Measurements from ENCODE around the gene SIAH1. TPM values are rescaled to one million over a fixed set of nuclear protein-coding genes. Genes with fewer than 3 reads are reported as not detected.

Gene SIAH1
- total and polyA plus RNA-seq, 2 donors from 2014 or later, result 12.7 to 26.8 TPM

- DNase-seq, result no peak
- Histone ChIP-seq H3K27me3 (ENCODE audit: control insufficient read depth, insufficient read depth, low read length) (no peaks in the 10 kb centered on the region), H3K4me3 (ENCODE audit: low read length in 3 of 3) (no peak overlapping the region), H3K9ac (ENCODE audit: low read length in 3 of 3) (no peak overlapping the region), H3K27ac (ENCODE audit: low read depth in 2 of 2, low read length in 2 of 2) (peak overlapping the region in 1 of 2 donors; percentile 34), H3K4me1 (ENCODE audit: control insufficient read depth in 2 of 3, insufficient read depth in 2 of 3, low read depth in 1 of 3, low read length in 3 of 3) (peaks cover 0 to 7% (median 0%) of the 10 kb centered on the region in 3 donors), H3K36me3 (ENCODE audit: control insufficient read depth in 2 of 3, insufficient read depth in 3 of 3, low read length in 3 of 3) (no peaks in the 10 kb centered on the region), H3K9me3 (ENCODE audit: control insufficient read depth in 2 of 3, insufficient read depth in 1 of 3, low read length in 3 of 3) (no peaks in the 10 kb centered on the region)
- TF ChIP-seq, protein P1, sequence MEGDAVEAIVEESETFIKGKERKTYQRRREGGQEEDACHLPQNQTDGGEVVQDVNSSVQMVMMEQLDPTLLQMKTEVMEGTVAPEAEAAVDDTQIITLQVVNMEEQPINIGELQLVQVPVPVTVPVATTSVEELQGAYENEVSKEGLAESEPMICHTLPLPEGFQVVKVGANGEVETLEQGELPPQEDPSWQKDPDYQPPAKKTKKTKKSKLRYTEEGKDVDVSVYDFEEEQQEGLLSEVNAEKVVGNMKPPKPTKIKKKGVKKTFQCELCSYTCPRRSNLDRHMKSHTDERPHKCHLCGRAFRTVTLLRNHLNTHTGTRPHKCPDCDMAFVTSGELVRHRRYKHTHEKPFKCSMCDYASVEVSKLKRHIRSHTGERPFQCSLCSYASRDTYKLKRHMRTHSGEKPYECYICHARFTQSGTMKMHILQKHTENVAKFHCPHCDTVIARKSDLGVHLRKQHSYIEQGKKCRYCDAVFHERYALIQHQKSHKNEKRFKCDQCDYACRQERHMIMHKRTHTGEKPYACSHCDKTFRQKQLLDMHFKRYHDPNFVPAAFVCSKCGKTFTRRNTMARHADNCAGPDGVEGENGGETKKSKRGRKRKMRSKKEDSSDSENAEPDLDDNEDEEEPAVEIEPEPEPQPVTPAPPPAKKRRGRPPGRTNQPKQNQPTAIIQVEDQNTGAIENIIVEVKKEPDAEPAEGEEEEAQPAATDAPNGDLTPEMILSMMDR (IDR thresholded peaks at IDR 0.05; ENCODE audit: borderline replicate concordance, extremely low read depth, insufficient read depth), result no peak
- FAIRE-seq, result no peak
- intact Hi-C loops (cut with DNase I), result no loop called here
These were observed 24.8 kb upstream of the SIAH1 start for GRCh38 chr16:48409839-48410632.

DNA sequence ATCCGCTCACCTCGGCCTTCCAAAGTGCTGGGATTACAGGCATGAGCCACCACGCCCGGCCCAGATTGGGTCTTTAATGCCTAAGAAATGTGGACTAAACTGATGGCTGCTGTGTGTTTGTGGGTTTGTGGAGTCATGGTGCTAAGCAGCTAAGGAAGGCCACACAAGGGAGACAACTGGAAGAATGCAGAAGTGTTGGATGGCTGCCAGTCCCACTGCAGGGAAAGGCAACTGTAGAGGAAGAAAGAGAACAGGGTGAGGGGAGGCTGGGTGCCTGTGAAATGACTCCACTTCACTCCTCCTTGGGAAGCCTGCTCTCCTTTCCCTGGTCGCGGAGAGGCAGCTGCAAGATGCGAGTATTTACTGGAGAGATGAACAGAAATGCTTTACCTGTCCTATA is 23.5 kb upstream of the SIAH1 start:
- H3K4me3 ChIP-seq (ENCODE audit: low read length in 3 of 3), result no peak overlapping the region
- no peak overlapping the region for H3K27ac ChIP-seq (ENCODE audit: low read depth in 2 of 2, low read length in 2 of 2)
- no peak overlapping the region for H3K9ac ChIP-seq (ENCODE audit: low read length in 3 of 3)
- H3K36me3 ChIP-seq (ENCODE audit: control insufficient read depth in 2 of 3, insufficient read depth in 3 of 3, low read length in 3 of 3), result no peaks in the 10 kb centered on the region
- no peak for FAIRE-seq
- H3K4me1 ChIP-seq (ENCODE audit: control insufficient read depth in 2 of 3, insufficient read depth in 2 of 3, low read depth in 1 of 3, low read length in 3 of 3), result peaks cover 0 to 7% (median 0%) of the 10 kb centered on the region in 3 donors
- peak in 1 of 5 donors; percentile 29 for DNase-seq
- H3K9me3 ChIP-seq (ENCODE audit: control insufficient read depth in 2 of 3, insufficient read depth in 1 of 3, low read length in 3 of 3), result no peaks in the 10 kb centered on the region
- intact Hi-C loops (cut with DNase I), result no loop called here
- H3K27me3 ChIP-seq (ENCODE audit: control insufficient read depth, insufficient read depth, low read length), result no peaks in the 10 kb centered on the region
- TF ChIP-seq, protein P1 (IDR thresholded peaks at IDR 0.05; ENCODE audit: borderline replicate concordance, extremely low read depth, insufficient read depth), result no peak

GRCh38 chr16:48405907-48406306 is 20.7 kb upstream of the SIAH1 start:
- TF ChIP-seq, protein P1 (IDR thresholded peaks at IDR 0.05; ENCODE audit: borderline replicate concordance, extremely low read depth, insufficient read depth), result no peak
- H3K27ac ChIP-seq (ENCODE audit: low read depth in 2 of 2, low read length in 2 of 2), result no peak overlapping the region
- no peak overlapping the region for H3K9ac ChIP-seq (ENCODE audit: low read length in 3 of 3)
- DNase-seq, result no peak
- intact Hi-C loops (cut with DNase I), result no loop called here
- no peaks in the 10 kb centered on the region for H3K9me3 ChIP-seq (ENCODE audit: control insufficient read depth in 2 of 3, insufficient read depth in 1 of 3, low read length in 3 of 3)
- peaks cover 0 to 7% (median 0%) of the 10 kb centered on the region in 3 donors for H3K4me1 ChIP-seq (ENCODE audit: control insufficient read depth in 2 of 3, insufficient read depth in 2 of 3, low read depth in 1 of 3, low read length in 3 of 3)
- no peak overlapping the region for H3K4me3 ChIP-seq (ENCODE audit: low read length in 3 of 3)
- no peaks in the 10 kb centered on the region for H3K36me3 ChIP-seq (ENCODE audit: control insufficient read depth in 2 of 3, insufficient read depth in 3 of 3, low read length in 3 of 3)
- FAIRE-seq, result no peak
- no peaks in the 10 kb centered on the region for H3K27me3 ChIP-seq (ENCODE audit: control insufficient read depth, insufficient read depth, low read length)

Measured in kidney (tissue), 14 donors.